GM23338 (cell line): ENCODE results near the gene SNX32.

ENCODE experiments used
- EZH2 ChIP-seq: fragments of 200-600 bp; sonication (generic); IDR thresholded peaks from one replicate; pipeline ENCODE4 v1.8.0; 2017; ENCODE audit warnings: antibody characterized with exemption, mild to moderate bottlenecking, low read depth; ENCODE audit not compliant: unreplicated experiment
- EZH2phosphoT487 ChIP-seq: fragments of 200-600 bp; sonication (generic); IDR thresholded peaks from one replicate; pipeline ENCODE4 v1.8.1; 2018; ENCODE audit warnings: antibody characterized with exemption; ENCODE audit not compliant: unreplicated experiment
- JUNB ChIP-seq: IDR thresholded peaks from one replicate; pipeline ENCODE4 v1.6.1; 2016; ENCODE audit warnings: antibody characterized with exemption; ENCODE audit not compliant: unreplicated experiment
- POLR2AphosphoS5 ChIP-seq: IDR thresholded peaks from 2 replicates; pipeline ENCODE4 v1.6.1; 2016; ENCODE audit warnings: antibody characterized with exemption, low read depth
- ZNF331 ChIP-seq: fragments of 250-450 bp; sonication (Bioruptor Pico); IDR thresholded peaks from 2 replicates; pipeline ENCODE4 v1.5.0; 2020; ENCODE audit warnings: low read depth, mild to moderate bottlenecking, moderate library complexity
- TF ChIP-seq, protein P1 (sequence below), 2 experiments: fragments of 200-600 bp in 1 of 2; sonication (generic) in 1 of 2; conservative IDR thresholded peaks; 2 replicates each; pipeline versions ENCODE4 v1.5.1 to v1.6.1; 2016 to 2017; ENCODE audit warnings: antibody characterized with exemption in 2 of 2, low read depth in 2 of 2, mild to moderate bottlenecking in 2 of 2, moderate library complexity in 1 of 2
- TF ChIP-seq, protein P2 (sequence below): IDR thresholded peaks from one replicate; pipeline ENCODE4 v1.6.1; 2018; ENCODE audit warnings: antibody characterized with exemption; ENCODE audit not compliant: unreplicated experiment

DNA sequence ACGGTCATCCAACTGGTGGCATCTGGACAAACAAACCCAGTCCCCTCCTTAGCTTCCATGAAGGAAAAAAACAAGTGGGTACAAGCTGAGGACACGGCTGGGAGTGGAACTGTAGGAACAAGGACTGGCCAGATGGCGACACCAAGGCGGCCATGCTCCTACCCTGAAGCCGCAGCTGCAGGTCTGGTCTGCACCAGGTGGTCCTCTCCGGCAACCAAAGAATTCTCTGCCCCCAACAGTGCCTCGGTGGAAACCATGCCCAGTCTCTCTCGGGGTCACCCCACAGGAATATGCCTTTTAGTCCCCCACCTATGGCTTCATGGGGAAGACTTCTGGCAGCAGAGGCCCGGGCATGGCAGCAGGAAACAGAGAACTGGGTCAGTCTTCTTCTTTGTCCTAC lies 24.3 kb upstream of the SNX32 start:
- TF ChIP-seq, protein P1, sequence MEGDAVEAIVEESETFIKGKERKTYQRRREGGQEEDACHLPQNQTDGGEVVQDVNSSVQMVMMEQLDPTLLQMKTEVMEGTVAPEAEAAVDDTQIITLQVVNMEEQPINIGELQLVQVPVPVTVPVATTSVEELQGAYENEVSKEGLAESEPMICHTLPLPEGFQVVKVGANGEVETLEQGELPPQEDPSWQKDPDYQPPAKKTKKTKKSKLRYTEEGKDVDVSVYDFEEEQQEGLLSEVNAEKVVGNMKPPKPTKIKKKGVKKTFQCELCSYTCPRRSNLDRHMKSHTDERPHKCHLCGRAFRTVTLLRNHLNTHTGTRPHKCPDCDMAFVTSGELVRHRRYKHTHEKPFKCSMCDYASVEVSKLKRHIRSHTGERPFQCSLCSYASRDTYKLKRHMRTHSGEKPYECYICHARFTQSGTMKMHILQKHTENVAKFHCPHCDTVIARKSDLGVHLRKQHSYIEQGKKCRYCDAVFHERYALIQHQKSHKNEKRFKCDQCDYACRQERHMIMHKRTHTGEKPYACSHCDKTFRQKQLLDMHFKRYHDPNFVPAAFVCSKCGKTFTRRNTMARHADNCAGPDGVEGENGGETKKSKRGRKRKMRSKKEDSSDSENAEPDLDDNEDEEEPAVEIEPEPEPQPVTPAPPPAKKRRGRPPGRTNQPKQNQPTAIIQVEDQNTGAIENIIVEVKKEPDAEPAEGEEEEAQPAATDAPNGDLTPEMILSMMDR (conservative IDR thresholded peaks at IDR 0.05; ENCODE audit: low read depth in 2 of 2): no peak
- TF ChIP-seq EZH2phosphoT487 (no peak), POLR2AphosphoS5 (no peak), EZH2 (no peak), JUNB (no peak), ZNF331 (no peak)
- TF ChIP-seq, protein P2, sequence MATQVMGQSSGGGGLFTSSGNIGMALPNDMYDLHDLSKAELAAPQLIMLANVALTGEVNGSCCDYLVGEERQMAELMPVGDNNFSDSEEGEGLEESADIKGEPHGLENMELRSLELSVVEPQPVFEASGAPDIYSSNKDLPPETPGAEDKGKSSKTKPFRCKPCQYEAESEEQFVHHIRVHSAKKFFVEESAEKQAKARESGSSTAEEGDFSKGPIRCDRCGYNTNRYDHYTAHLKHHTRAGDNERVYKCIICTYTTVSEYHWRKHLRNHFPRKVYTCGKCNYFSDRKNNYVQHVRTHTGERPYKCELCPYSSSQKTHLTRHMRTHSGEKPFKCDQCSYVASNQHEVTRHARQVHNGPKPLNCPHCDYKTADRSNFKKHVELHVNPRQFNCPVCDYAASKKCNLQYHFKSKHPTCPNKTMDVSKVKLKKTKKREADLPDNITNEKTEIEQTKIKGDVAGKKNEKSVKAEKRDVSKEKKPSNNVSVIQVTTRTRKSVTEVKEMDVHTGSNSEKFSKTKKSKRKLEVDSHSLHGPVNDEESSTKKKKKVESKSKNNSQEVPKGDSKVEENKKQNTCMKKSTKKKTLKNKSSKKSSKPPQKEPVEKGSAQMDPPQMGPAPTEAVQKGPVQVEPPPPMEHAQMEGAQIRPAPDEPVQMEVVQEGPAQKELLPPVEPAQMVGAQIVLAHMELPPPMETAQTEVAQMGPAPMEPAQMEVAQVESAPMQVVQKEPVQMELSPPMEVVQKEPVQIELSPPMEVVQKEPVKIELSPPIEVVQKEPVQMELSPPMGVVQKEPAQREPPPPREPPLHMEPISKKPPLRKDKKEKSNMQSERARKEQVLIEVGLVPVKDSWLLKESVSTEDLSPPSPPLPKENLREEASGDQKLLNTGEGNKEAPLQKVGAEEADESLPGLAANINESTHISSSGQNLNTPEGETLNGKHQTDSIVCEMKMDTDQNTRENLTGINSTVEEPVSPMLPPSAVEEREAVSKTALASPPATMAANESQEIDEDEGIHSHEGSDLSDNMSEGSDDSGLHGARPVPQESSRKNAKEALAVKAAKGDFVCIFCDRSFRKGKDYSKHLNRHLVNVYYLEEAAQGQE: no peak
